OCI-LY3 (cell line): Measurements from ENCODE around the gene FADS3.

Source experiments
- H2AFZ ChIP-seq: fragments of 200-600, 300-600 bp; shearing (Covaris generic); 2 replicates; pipeline ENCODE4 v1.6.0; 2014; ENCODE audit warnings: antibody characterized with exemption, low read depth, low read length
- H3K27ac ChIP-seq: fragments of 200-600, 300-600 bp; sonication (generic); 2 replicates; pipeline ENCODE4 v1.5.1; 2014; ENCODE audit warnings: mild to moderate bottlenecking, low read length, moderate library complexity, mixed read lengths
- H3K27me3 ChIP-seq: fragments of 200-600, 300-600 bp; sonication (generic); 2 replicates; pipeline ENCODE4 v1.6.1; 2014; ENCODE audit warnings: low read depth, low read length, mixed read lengths
- H3K36me3 ChIP-seq: fragments of 200-600, 300-600 bp; sonication (generic); replicated peaks from 2 replicates; pipeline ENCODE3; 2014; ENCODE audit warnings: low read depth, low read length, mixed read lengths
- H3K4me1 ChIP-seq: fragments of 300-600, 200-600 bp; sonication (generic); 2 replicates; pipeline ENCODE4 v1.6.1; 2014; ENCODE audit warnings: low read length, mixed read lengths
- H3K4me2 ChIP-seq: fragments of 200-600, 300-600 bp; sonication (generic); 2 replicates; pipeline ENCODE4 v1.6.1; 2014; ENCODE audit warnings: low read length, mixed read lengths
- H3K4me3 ChIP-seq: fragments of 300-600, 200-600 bp; sonication (generic); 2 replicates; pipeline ENCODE4 v1.5.1; 2014; ENCODE audit warnings: antibody characterized with exemption, mild to moderate bottlenecking, low read length, moderate library complexity
- H3K79me2 ChIP-seq: fragments of 300-600, 200-600 bp; shearing (Covaris generic); 2 replicates; pipeline ENCODE4 v1.6.1; 2014; ENCODE audit warnings: mild to moderate bottlenecking, low read length, mixed read lengths
- H3K9ac ChIP-seq: fragments of 300-600, 200-600 bp; shearing (Covaris generic); 2 replicates; pipeline ENCODE4 v1.6.0; 2014; ENCODE audit warnings: mild to moderate bottlenecking, low read length, moderate library complexity
- H3K9me3 ChIP-seq: fragments of 200-600, 300-600 bp; shearing (Covaris generic); 2 replicates; pipeline ENCODE4 v1.6.1; 2014; ENCODE audit warnings: low read length, mixed read lengths; ENCODE audit not compliant: insufficient read depth
- H4K20me1 ChIP-seq: fragments of 200-600, 300-600 bp; sonication (generic); 2 replicates; pipeline ENCODE4 v1.6.1; 2016; ENCODE audit warnings: low read length, mixed read lengths; ENCODE audit not compliant: insufficient read depth
- EZH2phosphoT487 ChIP-seq: fragments of 200-600 bp; shearing (Covaris generic); IDR thresholded peaks from 2 replicates; pipeline ENCODE4 v1.6.1; 2018; ENCODE audit warnings: antibody characterized with exemption, mixed run types, low read depth
- TF ChIP-seq, protein P1 (sequence below): fragments of 200-600, 300-600 bp; sonication (generic); IDR thresholded peaks from 2 replicates; pipeline ENCODE4 v1.5.1; 2014; ENCODE audit warnings: antibody characterized with exemption, low read length, low read depth

The FADS3 gene

DNA sequence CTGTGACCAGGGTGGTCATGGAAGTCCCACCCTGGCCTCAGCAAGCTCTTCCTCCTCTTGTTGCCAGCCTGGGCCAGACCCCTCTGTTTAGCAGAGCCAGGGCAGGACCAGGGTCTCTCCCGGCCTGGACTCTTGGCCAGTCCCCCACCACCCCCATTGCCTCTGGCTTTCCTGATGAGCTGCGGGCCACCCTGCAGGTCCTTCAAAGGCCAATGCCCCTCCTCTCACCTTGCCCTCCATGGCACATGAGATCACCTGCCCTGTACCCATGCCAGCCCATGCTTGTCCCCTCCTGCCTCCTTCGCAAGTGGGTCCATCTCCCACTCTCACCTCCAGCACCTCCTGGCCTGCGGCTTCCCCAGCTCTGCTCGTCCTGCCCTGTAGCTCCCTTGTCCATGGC is 52.8 kb downstream of the FADS3 start:
- Histone ChIP-seq H3K9ac (no peak overlapping the region), H3K4me2 (no peak overlapping the region), H3K4me1 (peaks cover 24% of the 10 kb centered on the region), H3K27ac (no peak overlapping the region), H4K20me1 (peaks cover 4% of the 10 kb centered on the region; the same call in 1 of the 2 replicates), H3K36me3 (peaks cover 77% of the 10 kb centered on the region), H3K79me2 (peaks cover 44% of the 10 kb centered on the region), H2AFZ (no peak overlapping the region), H3K4me3 (no peak overlapping the region), H3K9me3 (no peaks in the 10 kb centered on the region), H3K27me3 (no peaks in the 10 kb centered on the region)
- TF ChIP-seq, protein P1, sequence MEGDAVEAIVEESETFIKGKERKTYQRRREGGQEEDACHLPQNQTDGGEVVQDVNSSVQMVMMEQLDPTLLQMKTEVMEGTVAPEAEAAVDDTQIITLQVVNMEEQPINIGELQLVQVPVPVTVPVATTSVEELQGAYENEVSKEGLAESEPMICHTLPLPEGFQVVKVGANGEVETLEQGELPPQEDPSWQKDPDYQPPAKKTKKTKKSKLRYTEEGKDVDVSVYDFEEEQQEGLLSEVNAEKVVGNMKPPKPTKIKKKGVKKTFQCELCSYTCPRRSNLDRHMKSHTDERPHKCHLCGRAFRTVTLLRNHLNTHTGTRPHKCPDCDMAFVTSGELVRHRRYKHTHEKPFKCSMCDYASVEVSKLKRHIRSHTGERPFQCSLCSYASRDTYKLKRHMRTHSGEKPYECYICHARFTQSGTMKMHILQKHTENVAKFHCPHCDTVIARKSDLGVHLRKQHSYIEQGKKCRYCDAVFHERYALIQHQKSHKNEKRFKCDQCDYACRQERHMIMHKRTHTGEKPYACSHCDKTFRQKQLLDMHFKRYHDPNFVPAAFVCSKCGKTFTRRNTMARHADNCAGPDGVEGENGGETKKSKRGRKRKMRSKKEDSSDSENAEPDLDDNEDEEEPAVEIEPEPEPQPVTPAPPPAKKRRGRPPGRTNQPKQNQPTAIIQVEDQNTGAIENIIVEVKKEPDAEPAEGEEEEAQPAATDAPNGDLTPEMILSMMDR: no peak
- no peak for TF ChIP-seq EZH2phosphoT487

DNA sequence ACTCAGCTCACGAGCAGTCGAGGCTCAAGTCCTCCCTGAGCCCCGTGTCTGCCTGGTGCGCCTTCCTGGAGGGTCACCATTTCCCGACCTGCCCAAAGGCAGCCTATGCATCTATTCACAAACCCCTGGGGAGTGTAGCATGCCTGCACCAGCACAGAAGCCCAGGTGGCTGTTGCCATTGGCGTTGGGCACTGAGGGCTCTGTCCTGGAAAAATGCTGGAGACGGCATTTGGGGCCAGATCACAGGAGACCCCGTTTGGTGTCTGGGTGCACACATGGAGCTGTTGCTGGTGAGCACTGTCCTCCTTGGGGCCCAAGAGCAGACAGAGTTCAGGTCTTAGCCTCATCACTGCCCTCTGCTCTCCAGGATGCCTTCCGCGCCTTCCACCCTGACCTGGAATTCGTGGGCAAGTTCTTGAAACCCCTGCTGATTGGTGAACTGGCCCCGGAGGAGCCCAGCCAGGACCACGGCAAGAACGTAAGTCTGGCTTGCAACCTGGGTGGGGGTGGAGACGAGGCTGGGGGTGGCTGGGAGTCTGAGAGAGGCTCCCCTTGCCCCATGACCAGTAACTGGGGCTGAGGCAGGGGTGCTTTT is 53.8 kb downstream of the FADS3 start:
- Histone ChIP-seq H3K4me3 (no peak overlapping the region), H2AFZ (no peak overlapping the region), H3K4me2 (no peak overlapping the region), H3K27ac (no peak overlapping the region), H3K9me3 (no peaks in the 10 kb centered on the region), H3K79me2 (peaks cover 50% of the 10 kb centered on the region), H4K20me1 (peaks cover 4% of the 10 kb centered on the region; the same call in 1 of the 2 replicates), H3K27me3 (no peaks in the 10 kb centered on the region), H3K9ac (no peak overlapping the region), H3K36me3 (peaks cover 77% of the 10 kb centered on the region), H3K4me1 (peaks cover 34% of the 10 kb centered on the region)
- no peak for TF ChIP-seq EZH2phosphoT487
- TF ChIP-seq, protein P1: no peak

DNA sequence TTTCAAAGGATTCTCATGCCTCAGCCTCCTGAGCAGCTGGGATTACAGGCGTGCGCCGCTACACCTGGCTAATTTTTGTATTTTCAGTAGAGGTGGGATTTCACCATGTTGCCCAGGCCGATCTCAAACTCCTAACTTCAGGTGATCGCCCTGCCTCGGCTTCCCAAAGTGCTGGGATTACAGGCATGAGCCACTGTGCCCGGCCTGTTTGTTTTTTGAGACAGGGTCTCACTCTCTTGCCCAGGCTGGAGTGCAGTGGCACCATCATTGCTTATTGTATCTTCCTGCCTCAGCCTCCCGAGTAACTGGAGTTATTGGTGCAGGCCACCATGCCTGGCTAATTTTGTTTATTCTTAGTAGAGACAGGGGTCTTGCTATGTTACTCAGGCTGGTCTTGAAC is 55.2 kb downstream of the FADS3 start:
- no peaks in the 10 kb centered on the region for H3K9me3 ChIP-seq
- H3K27ac ChIP-seq: no peak overlapping the region
- TF ChIP-seq, protein P1: no peak
- TF ChIP-seq EZH2phosphoT487: no peak
- no peaks in the 10 kb centered on the region for H3K27me3 ChIP-seq
- peaks cover 62% of the 10 kb centered on the region for H3K79me2 ChIP-seq
- H3K4me3 ChIP-seq: no peak overlapping the region
- H4K20me1 ChIP-seq: peaks cover 15% of the 10 kb centered on the region
- no peak overlapping the region for H3K9ac ChIP-seq
- no peak overlapping the region for H3K4me2 ChIP-seq
- H3K36me3 ChIP-seq: peaks cover 71% of the 10 kb centered on the region
- H2AFZ ChIP-seq: no peak overlapping the region
- H3K4me1 ChIP-seq: peaks cover 48% of the 10 kb centered on the region

DNA sequence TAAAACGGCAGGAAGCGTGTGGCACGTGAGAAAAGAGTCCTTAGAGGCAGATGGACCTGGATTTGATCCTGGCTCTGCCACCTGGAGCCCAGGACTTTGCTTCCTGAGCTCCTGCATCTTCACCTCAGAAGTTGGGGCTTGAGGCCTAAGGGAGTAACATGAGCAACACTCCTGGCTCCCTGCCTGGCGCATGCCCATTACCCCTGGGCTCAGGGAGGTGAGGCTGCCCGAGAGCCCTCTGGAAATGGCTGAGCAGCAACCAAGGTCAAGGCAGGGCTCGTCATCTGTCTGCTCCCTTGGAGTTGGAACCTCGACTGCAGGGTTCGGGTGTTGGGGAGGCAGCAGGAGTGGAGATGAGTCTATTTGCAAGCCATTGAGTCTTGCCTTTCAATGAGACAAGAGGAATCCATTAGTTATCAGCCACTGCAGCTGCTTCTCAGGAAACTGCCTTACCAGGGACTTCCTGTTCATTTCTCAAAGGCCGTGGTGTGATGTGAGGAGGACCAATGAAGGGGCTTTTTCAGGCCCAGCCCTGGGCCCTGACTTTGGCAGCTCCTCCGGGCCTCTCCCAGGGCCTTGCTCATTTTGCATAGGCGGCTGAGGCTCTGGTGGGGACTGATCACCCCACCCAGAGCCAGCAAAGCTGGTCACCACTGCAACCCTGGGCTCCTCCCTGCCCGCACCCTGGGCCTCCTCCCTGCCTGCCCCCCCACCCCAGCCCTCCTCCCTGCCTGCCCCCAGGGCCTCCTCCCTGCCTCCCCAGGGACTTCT is 56.9 kb downstream of the FADS3 start:
- H3K4me3 ChIP-seq: peak overlapping the region; percentile 40
- H2AFZ ChIP-seq: no peak overlapping the region
- TF ChIP-seq EZH2phosphoT487: no peak
- H4K20me1 ChIP-seq: peaks cover 28% of the 10 kb centered on the region
- peak overlapping the region; percentile 96 for H3K27ac ChIP-seq
- no peaks in the 10 kb centered on the region for H3K9me3 ChIP-seq
- no peaks in the 10 kb centered on the region for H3K27me3 ChIP-seq
- H3K36me3 ChIP-seq: peaks cover 71% of the 10 kb centered on the region
- peaks cover 65% of the 10 kb centered on the region for H3K4me1 ChIP-seq
- H3K4me2 ChIP-seq: peak overlapping the region; percentile 98
- H3K9ac ChIP-seq: peak overlapping the region; percentile 71
- peaks cover 79% of the 10 kb centered on the region for H3K79me2 ChIP-seq
